GM12891 (cell line): ENCODE measurements around the gene PMS2.

Experiments used
- POLR2A ChIP-seq: IDR thresholded peaks from 2 replicates; pipeline ENCODE4 v1.6.1; 2011; ENCODE audit warnings: low read depth, low read length, control low read depth
- POLR2AphosphoS5 ChIP-seq: IDR thresholded peaks from 2 replicates; pipeline ENCODE4 v1.6.1; 2011; ENCODE audit warnings: low read depth, low read length, control low read depth

- TF ChIP-seq POLR2A: no peak
- TF ChIP-seq POLR2AphosphoS5: no peak
Measured at GRCh38 chr7:6035165-6035564, 26.3 kb upstream of the PMS2 start.
